Subcutaneous adipose tissue (tissue), 4 donors: Measurements from ENCODE around the gene NODAL. TPM values are rescaled to one million over a fixed set of nuclear protein-coding genes. Genes with fewer than 3 reads are reported as not detected.

Source experiments
- total RNA-seq, 4 donors: library from RNA; depleted of rRNA; stranded (reverse); fragments of >200 nt; gene quantifications; one replicate each; pipeline ENCODE4 v1.1.0, GENCODE V29; 2016
- TF ChIP-seq, protein P1 (sequence below): fragments of 450-650 bp; IDR thresholded peaks from one replicate; pipeline ENCODE4 v1.5.1; 2016; ENCODE audit warnings: low read depth, mild to moderate bottlenecking, control low read depth, antibody characterized with exemption, moderate library complexity

The NODAL gene
- total RNA-seq, 4 donors from 2014 or later: not detected

DNA sequence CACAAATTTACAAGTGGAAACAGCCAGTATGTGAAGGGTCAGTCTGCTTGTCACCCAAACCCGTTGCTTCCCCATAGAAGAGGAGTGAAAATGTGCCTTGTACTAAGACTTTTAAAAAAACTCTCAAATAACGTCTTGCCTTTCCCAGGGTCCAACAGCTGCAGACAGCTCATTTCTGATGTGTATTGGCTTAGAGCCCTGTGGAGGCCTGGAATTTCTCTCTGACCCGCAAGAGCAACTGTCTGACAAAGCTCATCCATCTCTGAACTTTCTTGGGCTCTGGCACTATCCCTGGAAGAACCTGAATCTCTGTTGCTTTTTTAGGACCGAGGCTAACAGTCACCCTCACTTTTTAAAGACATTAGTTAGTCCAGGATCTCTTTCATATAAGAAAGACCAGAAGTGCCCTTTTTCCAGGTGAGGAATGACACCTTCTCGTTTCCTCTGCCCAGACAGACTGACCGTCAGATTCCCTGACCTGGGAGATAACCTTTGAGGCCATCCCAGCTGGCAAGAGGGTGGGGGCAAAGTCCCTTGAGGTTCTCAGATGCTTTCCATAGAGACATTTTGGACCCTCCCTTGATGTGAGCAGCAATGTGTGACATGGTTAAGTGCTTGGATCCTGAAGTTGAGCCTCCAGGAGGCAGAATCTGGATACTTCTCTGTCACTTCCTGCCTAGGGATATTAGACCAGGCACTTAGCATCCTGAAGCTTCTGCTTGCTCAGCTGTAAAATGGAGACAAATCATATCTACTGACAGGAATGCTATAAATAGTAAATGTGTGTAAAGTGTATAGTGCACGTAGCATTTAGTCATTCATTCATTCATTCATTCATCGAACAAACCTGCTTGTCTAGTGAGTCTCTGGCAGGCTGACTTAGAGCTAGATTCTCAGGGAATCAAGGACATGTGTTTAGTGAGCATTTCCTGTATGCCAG lies 4.5 kb upstream of the NODAL start:
- TF ChIP-seq, protein P1, sequence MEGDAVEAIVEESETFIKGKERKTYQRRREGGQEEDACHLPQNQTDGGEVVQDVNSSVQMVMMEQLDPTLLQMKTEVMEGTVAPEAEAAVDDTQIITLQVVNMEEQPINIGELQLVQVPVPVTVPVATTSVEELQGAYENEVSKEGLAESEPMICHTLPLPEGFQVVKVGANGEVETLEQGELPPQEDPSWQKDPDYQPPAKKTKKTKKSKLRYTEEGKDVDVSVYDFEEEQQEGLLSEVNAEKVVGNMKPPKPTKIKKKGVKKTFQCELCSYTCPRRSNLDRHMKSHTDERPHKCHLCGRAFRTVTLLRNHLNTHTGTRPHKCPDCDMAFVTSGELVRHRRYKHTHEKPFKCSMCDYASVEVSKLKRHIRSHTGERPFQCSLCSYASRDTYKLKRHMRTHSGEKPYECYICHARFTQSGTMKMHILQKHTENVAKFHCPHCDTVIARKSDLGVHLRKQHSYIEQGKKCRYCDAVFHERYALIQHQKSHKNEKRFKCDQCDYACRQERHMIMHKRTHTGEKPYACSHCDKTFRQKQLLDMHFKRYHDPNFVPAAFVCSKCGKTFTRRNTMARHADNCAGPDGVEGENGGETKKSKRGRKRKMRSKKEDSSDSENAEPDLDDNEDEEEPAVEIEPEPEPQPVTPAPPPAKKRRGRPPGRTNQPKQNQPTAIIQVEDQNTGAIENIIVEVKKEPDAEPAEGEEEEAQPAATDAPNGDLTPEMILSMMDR: no peak

DNA sequence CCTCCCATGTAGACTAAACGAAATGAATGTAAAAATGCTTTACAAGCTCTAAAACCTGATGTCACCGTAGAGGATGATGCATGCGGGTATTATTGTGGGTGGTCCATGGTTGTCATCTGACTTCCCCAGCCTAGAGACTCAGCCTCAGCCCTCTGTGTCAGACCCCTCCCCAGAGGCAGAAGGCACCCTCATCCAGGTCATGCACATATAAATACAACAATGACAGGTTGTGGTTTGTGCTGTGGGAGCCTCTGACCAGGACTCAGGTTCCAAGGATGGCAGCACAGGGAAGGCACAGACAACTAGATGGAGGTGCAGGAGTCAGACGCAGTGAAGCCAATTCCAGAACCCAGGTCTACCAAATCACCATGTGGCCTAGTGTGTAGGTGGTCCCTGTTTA lies 3.3 kb upstream of the NODAL start:
- TF ChIP-seq, protein P1: no peak

DNA sequence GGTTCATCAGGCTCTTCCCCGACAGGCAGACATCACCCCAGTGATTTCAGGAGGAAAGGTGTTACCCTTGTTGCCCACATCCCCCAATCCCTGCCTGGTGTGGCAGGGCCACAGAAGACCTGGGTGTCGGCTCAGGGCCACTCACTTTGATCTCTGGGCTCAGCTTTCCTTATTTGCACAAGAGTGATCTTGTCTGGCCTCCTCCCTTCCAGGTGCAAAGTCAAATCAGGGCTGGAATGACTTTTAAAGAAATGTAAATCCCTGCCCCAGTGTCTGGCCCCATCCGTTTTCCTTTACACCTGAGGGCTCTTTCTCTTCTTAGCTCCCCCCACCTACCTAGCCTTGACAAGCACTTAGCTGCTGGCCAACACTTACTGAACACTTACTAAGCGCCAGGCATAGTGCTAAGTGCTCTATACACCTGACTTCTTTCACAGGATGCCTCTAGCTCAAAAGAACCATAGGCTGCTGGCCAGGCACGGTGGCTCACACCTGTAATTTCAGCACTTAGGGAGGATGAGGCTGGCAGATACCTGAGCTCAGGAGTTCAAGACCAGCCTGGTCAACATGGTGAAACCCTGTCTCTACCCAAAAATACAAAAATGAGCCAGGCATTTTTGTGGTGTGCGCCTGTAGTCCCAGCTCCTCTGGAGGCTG lies 979 bp upstream of the NODAL start:
- TF ChIP-seq, protein P1: no peak

DNA sequence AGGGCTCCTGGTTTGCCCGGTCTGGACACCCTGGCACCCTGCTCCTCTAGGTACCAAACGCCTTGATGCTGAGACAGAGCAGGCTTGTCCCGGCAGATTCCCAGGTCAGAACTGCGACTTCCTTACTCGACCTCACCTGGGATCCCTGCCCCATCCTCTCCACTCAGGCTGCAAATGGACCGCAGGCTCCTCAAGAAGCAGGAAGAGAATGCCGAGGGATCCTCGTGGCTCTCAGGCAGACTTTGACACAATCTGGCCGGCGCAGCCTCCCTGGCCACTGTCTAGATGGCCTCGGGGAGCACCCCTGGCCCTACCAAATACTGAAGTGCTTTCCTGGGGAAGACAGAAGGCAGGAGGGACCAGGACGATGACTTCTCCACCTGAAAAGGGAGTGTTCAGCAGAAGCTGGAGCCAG lies 421 bp upstream of the NODAL start:
- TF ChIP-seq, protein P1: no peak

DNA sequence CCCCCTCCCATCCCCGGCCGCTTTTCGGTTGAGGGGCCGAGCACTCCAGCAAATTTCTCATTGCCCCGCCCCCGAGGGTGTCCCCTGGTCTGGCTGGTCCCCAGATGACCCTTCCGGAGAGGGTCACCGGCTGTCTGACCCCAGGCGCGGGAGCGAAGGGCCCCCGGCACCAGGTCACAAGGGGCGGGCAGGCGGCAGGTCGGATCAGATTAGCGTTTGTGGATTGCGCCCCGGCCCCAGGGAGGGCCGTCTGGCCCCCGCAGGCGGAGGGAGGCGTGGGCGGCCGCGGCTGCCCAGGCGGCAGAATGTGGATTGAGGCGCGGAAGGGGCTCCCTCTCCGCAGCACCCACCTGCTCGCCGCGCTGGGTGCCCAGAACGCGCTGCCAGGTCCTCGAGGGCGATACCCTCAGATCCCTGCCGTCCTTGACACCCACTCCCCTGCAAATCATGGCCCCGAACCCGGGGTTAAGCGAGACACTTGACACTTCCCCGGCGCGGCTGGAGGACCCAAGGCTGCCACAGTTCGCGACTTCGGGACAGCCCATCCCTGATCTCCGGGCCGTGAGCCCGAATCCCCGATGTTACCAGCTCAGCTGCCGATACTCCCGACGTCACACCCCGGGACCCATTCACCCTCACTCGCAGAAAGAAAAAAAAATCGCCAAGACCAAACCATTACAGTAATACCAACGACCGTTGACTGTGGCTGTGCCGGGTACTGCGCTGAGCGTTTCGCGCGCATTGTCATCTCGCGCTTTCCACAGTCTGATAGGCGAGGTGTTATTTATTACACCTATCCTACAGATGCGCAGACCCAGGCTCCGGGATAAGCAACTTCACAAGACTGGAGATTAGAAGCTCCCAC lies 953 bp downstream of the NODAL start:
- TF ChIP-seq, protein P1: no peak

DNA sequence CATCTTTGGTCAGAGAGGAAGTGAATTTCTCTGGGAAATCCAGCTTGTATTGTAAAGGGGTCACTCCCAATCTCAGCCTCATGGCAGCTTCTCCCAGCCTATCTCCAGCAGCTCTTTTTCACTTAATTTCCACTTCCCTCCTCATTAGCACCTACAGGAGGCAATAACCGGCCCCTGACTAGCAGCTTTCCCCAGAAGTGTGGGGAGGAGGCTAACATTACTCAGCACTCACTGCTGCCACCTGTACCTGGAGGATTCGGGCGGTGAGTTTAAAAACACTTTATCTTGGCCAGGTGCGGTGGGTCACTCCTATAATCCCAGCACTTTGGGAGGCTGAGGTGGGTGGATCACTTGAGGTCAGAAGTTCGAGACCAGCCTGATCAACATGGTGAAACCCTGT lies 3.8 kb downstream of the NODAL start:
- TF ChIP-seq, protein P1: no peak
